NB4 (cell line): Measurements from ENCODE around the gene DNAAF8.
A peak's percentile ranks its signal among the peaks of the same experiment; 100 is the strongest.

ENCODE experiments used
- DNase-seq: peaks from one replicate; pipeline ENCODE4 v3.0.0; 2010; ENCODE audit warnings: low read depth
- H3K4me3 ChIP-seq: one replicate; pipeline ENCODE4 v1.5.1; 2011; ENCODE audit warnings: mild to moderate bottlenecking, low read depth, low read length, moderate library complexity
- MAX ChIP-seq: IDR thresholded peaks from 2 replicates; pipeline ENCODE4 v1.6.1; 2011; ENCODE audit warnings: low read depth, low read length
- MYC ChIP-seq: IDR thresholded peaks from 2 replicates; pipeline ENCODE4 v1.6.1; 2011; ENCODE audit warnings: low read depth, low read length
- POLR2A ChIP-seq: IDR thresholded peaks from 2 replicates; pipeline ENCODE4 v1.6.1; 2011; ENCODE audit warnings: mild to moderate bottlenecking; ENCODE audit not compliant: insufficient read length; ENCODE audit errors: extremely low read depth
- TF ChIP-seq, protein P1 (sequence below): IDR thresholded peaks from one replicate; pipeline ENCODE4 v1.5.1; 2012; ENCODE audit warnings: low read depth, low read length

The DNAAF8 gene

GRCh38 chr16:4694642-4695451, 39.5 kb upstream of the DNAAF8 start:
- TF ChIP-seq, protein P1, sequence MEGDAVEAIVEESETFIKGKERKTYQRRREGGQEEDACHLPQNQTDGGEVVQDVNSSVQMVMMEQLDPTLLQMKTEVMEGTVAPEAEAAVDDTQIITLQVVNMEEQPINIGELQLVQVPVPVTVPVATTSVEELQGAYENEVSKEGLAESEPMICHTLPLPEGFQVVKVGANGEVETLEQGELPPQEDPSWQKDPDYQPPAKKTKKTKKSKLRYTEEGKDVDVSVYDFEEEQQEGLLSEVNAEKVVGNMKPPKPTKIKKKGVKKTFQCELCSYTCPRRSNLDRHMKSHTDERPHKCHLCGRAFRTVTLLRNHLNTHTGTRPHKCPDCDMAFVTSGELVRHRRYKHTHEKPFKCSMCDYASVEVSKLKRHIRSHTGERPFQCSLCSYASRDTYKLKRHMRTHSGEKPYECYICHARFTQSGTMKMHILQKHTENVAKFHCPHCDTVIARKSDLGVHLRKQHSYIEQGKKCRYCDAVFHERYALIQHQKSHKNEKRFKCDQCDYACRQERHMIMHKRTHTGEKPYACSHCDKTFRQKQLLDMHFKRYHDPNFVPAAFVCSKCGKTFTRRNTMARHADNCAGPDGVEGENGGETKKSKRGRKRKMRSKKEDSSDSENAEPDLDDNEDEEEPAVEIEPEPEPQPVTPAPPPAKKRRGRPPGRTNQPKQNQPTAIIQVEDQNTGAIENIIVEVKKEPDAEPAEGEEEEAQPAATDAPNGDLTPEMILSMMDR: peak; percentile 7
- no peak for TF ChIP-seq MYC
- TF ChIP-seq MAX: no peak
- no peak for TF ChIP-seq POLR2A
- peak; percentile 32 for DNase-seq
- H3K4me3 ChIP-seq: peak overlapping the region; percentile 64

DNA sequence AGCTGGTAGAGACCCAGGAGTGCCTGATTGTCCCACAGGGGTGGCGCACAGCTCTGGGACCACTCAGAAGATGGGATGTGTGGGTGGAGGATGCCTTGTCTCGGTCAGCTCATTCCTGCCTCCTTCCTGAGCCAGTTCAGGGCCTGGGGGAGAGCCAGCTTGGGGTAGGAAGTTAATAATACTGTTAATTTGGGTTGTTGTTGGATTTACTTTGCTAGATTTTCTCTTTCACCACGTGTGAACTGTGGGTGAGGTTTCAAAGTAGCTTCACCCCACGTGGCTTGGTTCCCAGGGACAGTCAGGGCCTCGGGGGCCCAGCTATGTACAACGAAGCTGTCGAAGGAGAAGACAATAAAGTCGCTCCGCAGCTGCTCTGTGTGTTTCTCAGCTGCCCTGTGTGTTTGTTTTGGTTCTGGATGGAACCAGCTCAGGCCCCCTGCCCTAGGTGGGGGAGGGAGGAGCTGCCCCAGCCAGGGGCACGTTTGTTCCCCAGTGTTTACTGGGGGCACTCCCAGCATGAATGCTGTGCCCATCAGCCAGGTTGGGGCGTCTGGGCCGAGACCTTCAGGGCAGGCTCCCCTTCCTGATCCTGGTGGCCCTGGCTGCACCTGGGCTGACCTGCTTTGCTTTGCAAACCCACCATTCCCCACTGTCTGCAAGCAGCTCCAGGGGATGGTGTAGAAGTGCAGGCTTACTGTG, 38.7 kb upstream of the DNAAF8 start:
- H3K4me3 ChIP-seq: no peak overlapping the region
- TF ChIP-seq MAX (no peak), POLR2A (no peak), MYC (no peak)
- TF ChIP-seq, protein P1: no peak
- no peak for DNase-seq

DNA sequence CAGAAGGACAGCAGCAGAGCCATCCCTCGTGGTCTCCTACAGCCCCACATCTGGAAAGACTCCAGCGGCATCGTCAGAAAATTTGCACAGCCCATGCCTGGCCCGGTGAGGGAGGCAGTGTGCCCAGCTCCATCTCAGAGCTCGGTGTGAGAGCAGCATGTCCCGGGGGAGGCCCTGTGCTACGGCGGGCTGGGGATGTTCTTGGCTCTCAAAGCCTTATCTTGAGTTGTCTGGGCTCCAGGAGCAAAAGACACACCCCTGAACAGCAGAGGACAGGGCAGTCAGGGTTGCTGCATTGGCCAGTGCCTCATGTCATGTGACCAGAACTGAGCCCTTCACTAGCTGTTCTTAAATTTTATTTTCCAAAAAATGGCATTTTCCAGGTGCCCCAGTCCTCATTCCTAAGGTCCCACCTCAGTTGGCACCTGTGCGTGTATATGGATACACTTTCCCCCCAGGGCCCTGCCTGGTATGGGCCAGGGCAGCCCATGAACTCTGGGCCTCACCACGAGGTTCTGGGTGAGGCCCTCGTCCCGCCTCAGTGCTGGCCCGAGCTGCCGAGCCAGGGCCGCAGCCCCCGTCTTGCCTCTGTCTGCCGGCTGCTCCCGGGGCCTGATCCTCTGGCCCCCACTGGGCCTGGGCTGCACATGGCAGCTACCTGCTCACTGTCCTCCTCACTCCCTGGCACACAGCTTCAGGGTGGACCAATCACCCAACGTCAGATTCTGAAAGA, 38.0 kb upstream of the DNAAF8 start:
- peak; percentile 8 for DNase-seq
- no peak overlapping the region for H3K4me3 ChIP-seq
- TF ChIP-seq MYC (no peak), POLR2A (no peak), MAX (no peak)
- TF ChIP-seq, protein P1: no peak

- TF ChIP-seq POLR2A (no peak), MYC (no peak), MAX (no peak)
- TF ChIP-seq, protein P1: no peak
- peak; percentile 11 for DNase-seq
- H3K4me3 ChIP-seq: no peak overlapping the region
Observed at GRCh38 chr16:4696905-4697847, 37.2 kb upstream of the DNAAF8 start.

DNA sequence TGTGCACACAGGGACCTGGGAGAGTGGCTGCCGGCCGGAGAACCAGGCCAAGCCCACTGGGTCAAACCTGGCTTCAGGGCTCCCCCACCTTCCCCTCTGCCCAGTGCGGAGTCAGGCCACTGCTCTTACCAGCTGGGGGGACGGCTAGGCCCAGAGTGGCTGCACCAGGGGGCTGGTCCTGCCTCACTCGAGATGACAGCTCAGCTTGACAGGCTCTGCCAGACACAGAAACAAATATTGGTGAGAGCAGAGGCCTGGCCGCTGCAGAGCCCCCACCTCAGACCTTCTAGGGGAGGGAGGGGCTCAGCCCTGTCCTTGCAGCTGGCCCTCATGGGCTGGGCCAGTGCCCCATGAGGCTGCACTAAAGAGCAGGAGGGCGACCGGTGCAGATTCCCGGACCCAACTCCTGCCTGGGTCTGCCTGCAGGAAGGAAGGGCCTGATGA, 36.5 kb upstream of the DNAAF8 start:
- DNase-seq: peak; percentile 4
- no peak overlapping the region for H3K4me3 ChIP-seq
- TF ChIP-seq MYC (no peak), POLR2A (no peak), MAX (no peak)
- TF ChIP-seq, protein P1: no peak
